CD4-positive, CD25-positive, alpha-beta regulatory T cell (primary cell): ENCODE results near the gene BTK. TPM values are rescaled to one million over a fixed set of nuclear protein-coding genes. Genes with fewer than 3 reads are reported as not detected.

ENCODE experiments used
- ATAC-seq, 2 donors: fragments of 150-1000 bp; cut with Tn5 transposase; one replicate each; pipeline ENCODE4 v1.10.0; 2021; ENCODE audit warnings: low read depth in 2 of 2, moderate number of reproducible peaks in 2 of 2, moderate library complexity in 1 of 2
- DNase-seq, 3 donors: peaks; one replicate each; pipeline versions ENCODE4 v3.0.0 to v3.0.0-alpha.2; 2012 to 2022; ENCODE audit warnings: mixed read lengths in 1 of 3
- H3K27ac ChIP-seq: one replicate; pipeline ENCODE4 v1.7.0; 2013; ENCODE audit warnings: mild to moderate bottlenecking, low read length; ENCODE audit not compliant: insufficient read depth, poor library complexity, severe bottlenecking
- H3K27me3 ChIP-seq: one replicate; pipeline ENCODE4 v1.7.0; 2013; ENCODE audit warnings: low read length; ENCODE audit not compliant: control insufficient read depth, insufficient read depth
- H3K36me3 ChIP-seq: one replicate; pipeline ENCODE4 v1.7.0; 2013; ENCODE audit warnings: mild to moderate bottlenecking, low read length, moderate library complexity; ENCODE audit not compliant: control insufficient read depth, insufficient read depth
- H3K4me1 ChIP-seq: 2 replicates; pipeline ENCODE4 v1.7.0; 2013; ENCODE audit warnings: mild to moderate bottlenecking, low read length; ENCODE audit not compliant: insufficient read depth, control insufficient read depth, poor library complexity, severe bottlenecking
- H3K4me3 ChIP-seq: one replicate; pipeline ENCODE4 v1.7.0; 2013; ENCODE audit warnings: low read depth, mild to moderate bottlenecking, low read length, moderate library complexity
- H3K9me3 ChIP-seq, 2 experiments: 1 replicate in 1 of 2; 2 replicates in 1 of 2; pipeline ENCODE4 v1.7.0; 2013; ENCODE audit warnings: low read length in 2 of 2, mild to moderate bottlenecking in 1 of 2, moderate library complexity in 1 of 2; ENCODE audit not compliant: control insufficient read depth in 2 of 2
- H3K27ac Mint-ChIP-seq, 3 donors: one replicate each; pipeline ENCODE4 v1.8.0; 2020 to 2022; ENCODE audit warnings: mild to moderate bottlenecking in 3 of 3, mixed read lengths in 3 of 3, moderate library complexity in 2 of 3
- H3K27me3 Mint-ChIP-seq: one replicate; pipeline ENCODE4 v1.8.0; 2022; ENCODE audit warnings: mild to moderate bottlenecking, mixed read lengths
- H3K36me3 Mint-ChIP-seq: one replicate; pipeline ENCODE4 v1.8.0; 2020; ENCODE audit warnings: mixed read lengths
- H3K4me1 Mint-ChIP-seq, 4 donors: one replicate each; pipeline ENCODE4 v1.8.0; 2020 to 2022; ENCODE audit warnings: mixed read lengths in 4 of 4, mild to moderate bottlenecking in 1 of 4
- H3K4me3 Mint-ChIP-seq, 4 donors: one replicate each; pipeline ENCODE4 v1.8.0; 2020 to 2022; ENCODE audit warnings: mild to moderate bottlenecking in 4 of 4, mixed read lengths in 4 of 4, moderate library complexity in 3 of 4
- H3K9me3 Mint-ChIP-seq, 7 donors: one replicate each; pipeline ENCODE4 v1.8.0; 2020 to 2022; ENCODE audit warnings: mixed read lengths in 7 of 7, mild to moderate bottlenecking in 3 of 7, moderate library complexity in 2 of 7
- polyA plus RNA-seq, 4 donors: library from polyadenylated mRNA; unstranded; fragments of 300-500 nt; fragmentation: Illumina TruSeq; gene quantifications; one replicate each; pipeline ENCODE4 v1.2.3, GENCODE V29; 2021
- total RNA-seq: library from RNA; stranded (reverse); gene quantifications from one replicate; pipeline ENCODE4 v1.2.3, GENCODE V29; 2022

BTK gene
- total and polyA plus RNA-seq, 5 donors from 2014 or later: 0.10 to 2.7 (median 0.18) TPM; not detected in 1

DNA sequence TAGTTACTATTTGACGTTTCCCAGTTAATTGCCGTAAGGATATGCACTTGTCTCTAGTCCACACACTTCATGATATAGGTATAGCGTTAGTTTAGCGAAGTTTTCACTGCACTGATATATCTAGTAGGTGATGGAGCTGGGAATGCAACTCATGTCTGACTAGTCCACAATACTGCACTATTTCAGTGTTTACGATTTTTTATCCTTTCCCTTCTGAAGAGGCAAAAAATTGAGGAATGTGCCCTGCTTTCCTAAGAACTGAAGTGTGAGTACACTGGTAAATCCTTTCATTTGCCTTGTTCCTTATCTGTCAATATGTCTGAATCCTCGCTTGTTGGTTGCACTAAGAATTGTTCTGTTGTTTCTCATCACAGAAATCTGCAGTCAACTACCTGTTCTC is 5.8 kb upstream of the BTK start:
- Histone ChIP-seq H3K27ac (peak overlapping the region; percentile 80), H3K9me3 (no peaks in the 10 kb centered on the region), H3K27me3 (no peaks in the 10 kb centered on the region), H3K36me3 (peaks cover 6% of the 10 kb centered on the region), H3K4me1 (peaks cover 6% of the 10 kb centered on the region), H3K4me3 (peak overlapping the region; percentile 75)
- DNase-seq (no peak), ATAC-seq (no peak)
- H3K4me3 Mint-ChIP-seq: peak overlapping the region; percentile 90 to 99 (median 92)
- no peaks in the 10 kb centered on the region for H3K9me3 Mint-ChIP-seq
- no peaks in the 10 kb centered on the region for H3K36me3 Mint-ChIP-seq
- H3K27ac Mint-ChIP-seq: peak overlapping the region; percentile 93 to 97 (median 95)
- H3K4me1 Mint-ChIP-seq: peaks cover 0 to 32% (median 16%) of the 10 kb centered on the region in 4 donors
- no peaks in the 10 kb centered on the region for H3K27me3 Mint-ChIP-seq

DNA sequence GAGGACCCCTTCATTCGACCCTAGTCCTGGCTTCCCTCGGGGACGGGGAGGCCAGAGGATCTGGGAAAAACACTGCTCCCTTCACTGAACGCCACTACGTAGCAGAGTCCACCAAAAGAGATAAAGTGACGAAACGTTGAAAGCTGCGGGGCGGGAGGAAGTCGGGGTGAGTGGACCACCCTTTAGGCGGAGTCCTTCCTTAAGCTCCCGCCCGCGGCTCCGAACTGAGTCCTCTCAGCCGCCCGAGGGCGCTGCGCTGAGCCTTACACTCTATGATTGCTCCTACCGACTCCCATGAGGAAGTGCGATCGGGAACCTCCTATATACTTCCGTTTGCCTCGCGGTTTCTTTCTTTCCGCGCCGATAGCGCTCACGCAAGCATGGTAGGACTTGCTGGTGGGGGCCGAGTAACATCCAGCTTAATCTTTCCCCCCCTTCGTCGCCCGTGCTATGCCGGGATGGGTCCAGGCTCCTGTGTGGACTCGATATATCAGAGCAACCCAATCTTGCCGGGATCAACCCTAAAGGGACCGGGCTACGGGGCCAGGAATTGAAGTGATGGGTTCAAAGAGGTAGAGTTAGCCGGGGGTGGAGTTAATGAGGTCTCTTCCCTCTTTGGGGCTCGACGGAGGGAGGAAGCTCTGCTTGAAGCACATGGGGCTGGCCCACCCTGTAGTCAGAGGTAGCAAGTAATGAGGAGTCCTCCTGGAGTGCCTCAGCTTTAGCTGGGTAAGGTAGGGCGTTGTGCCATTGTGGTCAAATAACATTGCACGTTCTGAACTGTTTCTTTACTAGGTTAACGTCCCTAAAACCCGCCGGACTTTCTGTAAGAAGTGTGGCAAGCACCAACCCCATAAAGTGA is 4.9 kb upstream of the BTK start, which contains the start of gene RPL36A:
Gene RPL36A (plus strand): TSS at position 348 of the 862 bp plus-strand sequence. CDS start 33 bp downstream, at position 381.
- no peaks in the 10 kb centered on the region for H3K9me3 ChIP-seq
- Mint-ChIP-seq H3K4me3 (peak within 1 kb of the TSS; percentile 90 to 99 (median 92)), H3K27me3 (no peaks in the 10 kb centered on the region), H3K4me1 (peaks cover 0 to 32% (median 16%) of the 10 kb centered on the region in 4 donors), H3K9me3 (no peaks in the 10 kb centered on the region), H3K27ac (peak within 1 kb of the TSS; percentile 93 to 97 (median 95)), H3K36me3 (no peaks in the 10 kb centered on the region)
- peaks cover 6% of the 10 kb centered on the region for H3K4me1 ChIP-seq
- peak within 1 kb of the TSS; percentile 75 for H3K4me3 ChIP-seq
- peak; percentile 90 to 92 for ATAC-seq
- peak within 1 kb of the TSS; percentile 80 for H3K27ac ChIP-seq
- peak; percentile 62 to 90 (median 70) for DNase-seq
- H3K36me3 ChIP-seq: peaks cover 6% of the 10 kb centered on the region
- H3K27me3 ChIP-seq: no peaks in the 10 kb centered on the region

DNA sequence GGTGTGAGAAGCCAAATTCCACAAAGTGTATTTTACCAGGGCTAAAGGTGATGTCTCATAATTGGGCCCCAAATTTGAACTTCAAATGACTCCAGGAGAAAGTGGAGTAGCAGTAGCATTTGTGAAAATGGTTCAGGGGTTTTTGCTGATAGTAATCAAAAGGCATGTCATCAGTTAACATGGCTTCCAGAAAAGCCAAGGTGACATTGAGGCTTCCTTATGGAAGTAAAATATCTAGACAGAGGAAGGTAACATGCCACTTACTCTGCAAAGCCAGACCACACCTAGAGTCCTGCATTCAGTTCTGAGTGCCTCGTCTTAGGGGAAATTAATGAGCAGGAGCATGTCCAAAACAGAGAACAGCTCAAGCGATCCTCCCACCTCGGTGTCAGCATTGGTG is 2.6 kb upstream of the BTK start:
- Histone ChIP-seq H3K27ac (no peak overlapping the region), H3K4me3 (no peak overlapping the region), H3K36me3 (peaks cover 4% of the 10 kb centered on the region), H3K9me3 (no peaks in the 10 kb centered on the region), H3K4me1 (peaks cover 6% of the 10 kb centered on the region), H3K27me3 (no peaks in the 10 kb centered on the region)
- Mint-ChIP-seq H3K36me3 (no peaks in the 10 kb centered on the region), H3K4me3 (no peak overlapping the region), H3K9me3 (no peaks in the 10 kb centered on the region), H3K27me3 (no peaks in the 10 kb centered on the region), H3K27ac (no peak overlapping the region), H3K4me1 (peaks cover 0 to 27% (median 15%) of the 10 kb centered on the region in 4 donors)
- no peak for DNase-seq
- no peak for ATAC-seq

DNA sequence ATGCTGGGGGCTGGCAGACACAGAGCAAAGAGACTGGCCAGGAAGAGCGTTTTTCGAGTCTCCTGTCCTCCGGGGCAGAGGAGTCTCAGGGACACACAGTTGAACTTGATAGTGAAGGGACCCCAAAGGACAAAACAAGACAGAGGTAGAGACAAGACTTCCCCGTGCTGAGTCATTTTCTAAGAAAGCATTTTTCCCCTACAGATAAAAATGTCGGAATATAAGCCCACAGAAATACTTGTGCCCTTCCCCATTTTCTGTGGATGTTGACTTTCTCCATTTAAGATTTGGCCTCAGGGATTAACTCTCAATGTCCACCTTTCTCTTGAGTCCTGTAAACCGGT is 523 bp upstream of the BTK start:
- H3K4me3 ChIP-seq: no peak overlapping the region
- H3K27ac ChIP-seq: no peak overlapping the region
- Mint-ChIP-seq H3K9me3 (no peaks in the 10 kb centered on the region), H3K27me3 (peaks cover 2% of the 10 kb centered on the region), H3K27ac (peak overlapping the region in 2 of 3 donors; percentile 11 to 46), H3K4me3 (no peak overlapping the region), H3K4me1 (peaks cover 0 to 12% (median 8%) of the 10 kb centered on the region in 4 donors), H3K36me3 (no peaks in the 10 kb centered on the region)
- H3K4me1 ChIP-seq: peaks cover 4% of the 10 kb centered on the region
- H3K36me3 ChIP-seq: no peaks in the 10 kb centered on the region
- ATAC-seq (no peak), DNase-seq (no peak)
- no peaks in the 10 kb centered on the region for H3K27me3 ChIP-seq
- no peaks in the 10 kb centered on the region for H3K9me3 ChIP-seq

DNA sequence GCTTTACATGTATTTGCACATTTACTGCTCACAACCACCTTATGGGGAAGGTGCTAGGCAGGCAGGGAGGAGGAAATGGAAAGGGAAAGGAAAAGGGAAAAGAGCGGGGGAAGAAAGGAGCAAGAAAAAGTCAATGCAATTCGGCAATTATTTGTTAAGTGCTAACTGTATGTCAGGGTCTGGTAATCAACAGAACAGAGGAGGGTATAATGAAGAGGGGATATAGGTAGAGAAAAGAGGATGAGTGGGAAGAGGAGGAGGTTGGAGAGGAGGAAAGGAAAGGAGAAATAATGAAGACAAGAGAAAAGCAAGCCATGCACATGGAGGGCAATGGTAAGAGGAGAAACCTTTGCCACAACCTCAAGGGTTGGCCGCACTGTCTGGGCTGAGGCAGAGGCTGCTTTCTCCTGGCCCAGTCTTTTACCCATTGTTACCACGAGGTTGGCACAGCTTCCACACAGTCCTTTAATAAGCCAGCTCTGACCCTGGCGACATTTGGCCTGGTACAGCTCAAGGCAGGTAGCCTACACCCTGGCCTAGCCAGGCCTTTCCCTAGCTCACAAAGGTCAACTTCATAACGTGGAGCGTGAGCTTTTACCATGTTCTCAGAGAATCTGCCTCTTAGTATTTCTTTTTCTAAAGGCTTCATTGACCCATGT is 836 bp downstream of the BTK start:
- Histone ChIP-seq H3K4me1 (no peaks in the 10 kb centered on the region), H3K4me3 (no peak overlapping the region), H3K27me3 (no peaks in the 10 kb centered on the region), H3K27ac (no peak overlapping the region), H3K36me3 (no peaks in the 10 kb centered on the region), H3K9me3 (no peaks in the 10 kb centered on the region)
- no peak overlapping the region for H3K4me3 Mint-ChIP-seq
- ATAC-seq (no peak), DNase-seq (no peak)
- H3K27me3 Mint-ChIP-seq: peaks cover 5% of the 10 kb centered on the region
- H3K27ac Mint-ChIP-seq: no peak overlapping the region
- no peaks in the 10 kb centered on the region for H3K9me3 Mint-ChIP-seq
- no peaks in the 10 kb centered on the region for H3K36me3 Mint-ChIP-seq
- H3K4me1 Mint-ChIP-seq: peaks cover 0 to under 1% (median 0%) of the 10 kb centered on the region in 4 donors

DNA sequence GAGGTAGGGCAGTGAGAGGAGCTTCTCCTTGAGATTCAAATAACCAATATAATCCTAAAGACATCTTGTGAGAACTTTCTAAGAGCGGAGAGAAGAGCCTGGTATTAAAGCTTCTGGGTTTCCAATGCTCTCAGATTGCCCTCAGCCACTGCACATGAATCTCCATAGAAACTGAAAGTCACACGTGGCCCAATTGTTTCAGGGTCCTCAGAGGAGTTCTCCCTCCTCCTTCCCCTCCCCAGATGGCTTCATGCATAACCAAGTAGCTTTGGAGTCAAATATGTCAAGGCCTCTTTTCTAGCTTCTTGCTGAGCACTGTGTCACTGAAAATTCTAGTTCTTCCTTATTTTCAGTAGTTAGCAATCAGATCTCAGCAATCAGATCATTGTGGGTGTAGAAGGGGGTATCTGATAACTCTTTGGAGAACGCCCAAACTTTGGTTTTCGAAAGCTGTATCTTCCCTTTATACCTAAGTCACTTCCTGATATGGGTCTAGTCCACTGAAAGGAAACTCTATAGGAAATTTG is 2.2 kb downstream of the BTK start:
- Mint-ChIP-seq H3K27ac (no peak overlapping the region), H3K4me3 (no peak overlapping the region), H3K27me3 (peaks cover 5% of the 10 kb centered on the region), H3K9me3 (no peaks in the 10 kb centered on the region), H3K4me1 (no peaks in the 10 kb centered on the region), H3K36me3 (no peaks in the 10 kb centered on the region)
- ATAC-seq: no peak
- Histone ChIP-seq H3K4me1 (no peaks in the 10 kb centered on the region), H3K27me3 (no peaks in the 10 kb centered on the region), H3K27ac (no peak overlapping the region), H3K9me3 (no peaks in the 10 kb centered on the region), H3K36me3 (no peaks in the 10 kb centered on the region), H3K4me3 (no peak overlapping the region)
- DNase-seq: no peak

DNA sequence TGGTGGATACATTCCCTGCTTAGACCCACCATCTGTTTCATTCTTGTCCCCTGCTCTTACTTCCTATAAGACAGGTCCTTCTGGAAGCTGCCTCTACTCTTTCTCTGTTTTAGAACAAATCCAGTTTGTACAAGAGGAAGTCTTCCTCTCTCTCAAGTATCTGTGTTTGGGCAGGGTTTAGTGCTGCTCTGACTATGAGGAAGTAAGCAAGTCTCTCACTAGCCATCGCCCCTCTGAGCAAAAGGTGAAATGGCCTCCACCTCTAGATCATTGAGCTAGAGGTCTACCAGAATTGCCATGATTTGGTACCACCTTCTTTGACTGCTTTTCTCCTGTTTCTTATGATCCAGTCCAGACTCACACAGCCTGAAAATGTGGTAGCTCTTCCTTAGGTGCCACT is 8.4 kb downstream of the BTK start:
- DNase-seq (no peak), ATAC-seq (no peak)
- H3K27me3 Mint-ChIP-seq: peaks cover 11% of the 10 kb centered on the region
- H3K4me3 ChIP-seq: no peak overlapping the region
- no peaks in the 10 kb centered on the region for H3K9me3 Mint-ChIP-seq
- H3K36me3 ChIP-seq: no peaks in the 10 kb centered on the region
- no peak overlapping the region for H3K27ac Mint-ChIP-seq
- no peaks in the 10 kb centered on the region for H3K27me3 ChIP-seq
- no peaks in the 10 kb centered on the region for H3K36me3 Mint-ChIP-seq
- no peaks in the 10 kb centered on the region for H3K4me1 Mint-ChIP-seq
- H3K4me3 Mint-ChIP-seq: no peak overlapping the region
- H3K9me3 ChIP-seq: no peaks in the 10 kb centered on the region
- no peak overlapping the region for H3K27ac ChIP-seq
- H3K4me1 ChIP-seq: no peaks in the 10 kb centered on the region
